Sigmoid colon (tissue), 4 donors: ENCODE data around the gene SNCB.

Experiments used
- EP300 ChIP-seq, 4 donors: sonication (generic); formaldehyde crosslinking; IDR thresholded peaks; one replicate each; pipeline ENCODE4 v1.6.1; 2017; ENCODE audit warnings: antibody characterized with exemption in 4 of 4
- POLR2A ChIP-seq, 2 donors: fragments of 450-650 bp; IDR thresholded peaks; one replicate each; pipeline ENCODE4 v1.6.1; 2016; ENCODE audit warnings: antibody characterized with exemption in 2 of 2, mild to moderate bottlenecking in 2 of 2, moderate library complexity in 2 of 2
- POLR2AphosphoS5 ChIP-seq, 4 donors: sonication (generic); formaldehyde crosslinking; IDR thresholded peaks; one replicate each; pipeline ENCODE4 v1.6.1; 2017; ENCODE audit warnings: antibody characterized with exemption in 4 of 4
- TF ChIP-seq, protein P1 (sequence below), 4 experiments: fragments of 450-650 bp in 3 of 4; fragments of 200-600 bp in 1 of 4; IDR thresholded peaks; one replicate each; pipeline ENCODE4 v1.5.1; 2016 to 2019; ENCODE audit warnings: antibody characterized with exemption in 4 of 4, mild to moderate bottlenecking in 3 of 4, moderate library complexity in 2 of 4

- TF ChIP-seq POLR2AphosphoS5 (IDR thresholded peaks at IDR 0.05): no peak
- TF ChIP-seq, protein P1, sequence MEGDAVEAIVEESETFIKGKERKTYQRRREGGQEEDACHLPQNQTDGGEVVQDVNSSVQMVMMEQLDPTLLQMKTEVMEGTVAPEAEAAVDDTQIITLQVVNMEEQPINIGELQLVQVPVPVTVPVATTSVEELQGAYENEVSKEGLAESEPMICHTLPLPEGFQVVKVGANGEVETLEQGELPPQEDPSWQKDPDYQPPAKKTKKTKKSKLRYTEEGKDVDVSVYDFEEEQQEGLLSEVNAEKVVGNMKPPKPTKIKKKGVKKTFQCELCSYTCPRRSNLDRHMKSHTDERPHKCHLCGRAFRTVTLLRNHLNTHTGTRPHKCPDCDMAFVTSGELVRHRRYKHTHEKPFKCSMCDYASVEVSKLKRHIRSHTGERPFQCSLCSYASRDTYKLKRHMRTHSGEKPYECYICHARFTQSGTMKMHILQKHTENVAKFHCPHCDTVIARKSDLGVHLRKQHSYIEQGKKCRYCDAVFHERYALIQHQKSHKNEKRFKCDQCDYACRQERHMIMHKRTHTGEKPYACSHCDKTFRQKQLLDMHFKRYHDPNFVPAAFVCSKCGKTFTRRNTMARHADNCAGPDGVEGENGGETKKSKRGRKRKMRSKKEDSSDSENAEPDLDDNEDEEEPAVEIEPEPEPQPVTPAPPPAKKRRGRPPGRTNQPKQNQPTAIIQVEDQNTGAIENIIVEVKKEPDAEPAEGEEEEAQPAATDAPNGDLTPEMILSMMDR (IDR thresholded peaks at IDR 0.05): no peak
- TF ChIP-seq POLR2A (IDR thresholded peaks at IDR 0.05): no peak
- no peak for TF ChIP-seq EP300 (IDR thresholded peaks at IDR 0.05)
These were observed 35.2 kb upstream of the SNCB start for GRCh38 chr5:176665517-176665916.
